Activated CD8-positive, alpha-beta memory T cell treated with anti-CD3 and anti-CD28 coated beads, Interleukin-2, amount 10 ng/mL, durations not matched to agents 7 days and 5 days (primary cell): ENCODE data around the gene CCDC9B. TPM values are rescaled to one million over a fixed set of nuclear protein-coding genes. Genes with fewer than 3 reads are reported as not detected.

Experiments
- ATAC-seq: fragments of 150-1000 bp; cut with Tn5 transposase; one replicate; pipeline ENCODE4 v1.10.0; 2021; ENCODE audit warnings: moderate library complexity
- CTCF ChIA-PET: fragments of 350-600 bp; sonication (Branson Sonifier 250); formaldehyde crosslinking; loops from one replicate; lab custom pipeline; 2021; ENCODE audit warnings: antibody characterized with exemption; lab: Charles Lee
- DNase-seq: peaks from one replicate; pipeline ENCODE4 v3.0.0-alpha.2; 2020
- H3K27ac Mint-ChIP-seq: one replicate; pipeline ENCODE4 v1.8.0; 2021; ENCODE audit warnings: mild to moderate bottlenecking, mixed read lengths
- H3K27me3 Mint-ChIP-seq: one replicate; pipeline ENCODE4 v1.8.0; 2021; ENCODE audit warnings: mixed read lengths
- H3K36me3 Mint-ChIP-seq: one replicate; pipeline ENCODE4 v1.8.0; 2021; ENCODE audit warnings: mild to moderate bottlenecking, mixed read lengths
- H3K4me1 Mint-ChIP-seq: one replicate; pipeline ENCODE4 v1.8.0; 2021; ENCODE audit warnings: mixed read lengths
- H3K4me3 Mint-ChIP-seq: one replicate; pipeline ENCODE4 v1.8.0; 2021; ENCODE audit warnings: mild to moderate bottlenecking, moderate library complexity, mixed read lengths
- H3K9me3 Mint-ChIP-seq: one replicate; pipeline ENCODE4 v1.8.0; 2022; ENCODE audit warnings: low read depth, mixed read lengths
- total RNA-seq, 2 experiments: library from RNA; stranded (reverse); gene quantifications; one replicate each; pipeline ENCODE4 v1.2.3, GENCODE V29; 2021

The CCDC9B gene
- total RNA-seq, 2 experiments from 2014 or later: 0.45 to 1.5 TPM

DNA sequence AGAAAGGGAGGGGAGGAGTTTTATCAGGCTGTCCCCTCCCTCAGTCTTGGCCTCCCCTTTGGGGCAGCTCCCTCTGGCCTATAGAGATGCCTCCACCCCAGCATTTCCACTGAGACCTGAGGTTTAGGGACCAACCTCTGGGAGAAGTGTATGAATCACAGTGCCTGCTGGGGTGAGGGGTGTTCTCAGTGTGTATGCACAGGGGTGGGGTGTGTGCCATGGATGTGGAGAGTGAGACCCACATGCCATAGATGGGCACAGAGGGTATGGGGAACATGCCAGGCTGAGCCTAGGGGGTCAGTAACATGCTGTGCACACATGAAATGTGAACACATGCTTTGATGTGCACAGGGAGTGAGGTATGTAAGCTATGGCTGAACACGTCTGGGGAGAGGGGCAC is 45.4 kb downstream of the CCDC9B start:
- Mint-ChIP-seq H3K9me3 (no peaks in the 10 kb centered on the region), H3K4me1 (no peaks in the 10 kb centered on the region), H3K27ac (no peak overlapping the region), H3K27me3 (no peaks in the 10 kb centered on the region), H3K4me3 (no peak overlapping the region), H3K36me3 (peaks cover 18% of the 10 kb centered on the region)
- CTCF ChIA-PET: interaction anchor here (1.1 to 3.0 kb wide), 5 partner anchors 12 to 27 kb away, joined by 3 to 18 read pairs (median 4); partner anchors contain the start of genes ANKRD63 and PLCB2
- DNase-seq (no peak), ATAC-seq (no peak)

DNA sequence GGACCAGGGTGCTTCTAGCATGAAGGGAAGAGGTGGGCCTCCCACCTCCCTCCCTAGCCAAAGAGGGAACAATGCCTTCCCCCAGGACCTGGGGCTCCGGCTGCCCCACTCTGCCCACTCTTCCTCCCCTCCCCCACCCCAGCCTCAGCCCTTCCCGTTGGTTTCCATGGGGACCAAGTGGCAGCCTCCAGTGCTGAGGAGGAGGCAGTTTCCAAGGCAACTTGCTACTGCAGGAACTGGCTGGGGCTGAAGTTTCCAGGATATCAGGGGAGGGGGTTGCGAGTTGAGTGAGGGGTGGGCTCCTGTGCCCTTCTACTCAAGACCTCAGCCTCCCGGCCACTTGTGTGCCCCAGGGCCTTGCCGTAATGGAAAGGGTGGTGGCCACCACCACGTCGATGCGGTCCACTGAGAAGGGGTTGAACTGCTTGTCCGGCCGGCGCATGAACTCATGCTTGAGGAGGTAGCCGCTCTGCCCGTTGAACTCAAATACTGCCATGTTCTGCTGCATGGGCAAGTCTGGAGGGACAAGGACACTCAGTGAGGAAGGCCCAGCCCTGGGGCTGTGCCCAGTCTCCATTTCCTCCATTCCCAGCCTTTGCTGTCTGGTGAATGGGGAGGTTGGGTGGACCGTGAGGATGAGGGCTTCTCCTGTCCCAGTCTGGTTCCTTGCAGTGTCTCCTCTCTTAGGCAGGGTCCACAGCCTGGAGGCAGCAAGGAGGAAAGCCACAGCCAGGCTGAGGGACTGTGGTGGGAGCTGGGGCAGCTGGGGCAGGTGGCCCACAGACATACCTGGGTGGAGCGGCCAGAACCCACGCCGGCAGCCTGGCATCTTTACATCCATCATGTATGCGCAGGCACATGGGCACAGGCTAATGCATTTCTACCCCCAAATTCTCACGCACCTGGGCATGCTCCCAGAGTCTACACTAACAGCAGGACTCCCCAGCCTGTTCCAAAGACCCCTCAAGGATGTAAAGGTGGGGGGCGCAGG is 46.5 kb downstream of the CCDC9B start:
- Mint-ChIP-seq H3K36me3 (peaks cover 9% of the 10 kb centered on the region), H3K4me1 (no peaks in the 10 kb centered on the region), H3K27ac (no peak overlapping the region), H3K27me3 (no peaks in the 10 kb centered on the region), H3K4me3 (no peak overlapping the region), H3K9me3 (no peaks in the 10 kb centered on the region)
- DNase-seq (no peak), ATAC-seq (no peak)
- CTCF ChIA-PET: interaction anchor here (0.7 to 3.2 kb wide), 6 partner anchors 11 to 50 kb away, joined by 3 to 23 read pairs (median 6); partner anchors contain the start of genes ANKRD63 and PLCB2

GRCh38 chr15:40293006-40293405 is 47.7 kb downstream of the CCDC9B start:
- no peaks in the 10 kb centered on the region for H3K4me1 Mint-ChIP-seq
- ATAC-seq: no peak
- DNase-seq: no peak
- H3K27me3 Mint-ChIP-seq: no peaks in the 10 kb centered on the region
- CTCF ChIA-PET: interaction anchor here (0.7 to 3.2 kb wide), 5 partner anchors 10 to 51 kb away, joined by 3 to 23 read pairs (median 3); partner anchors contain the start of genes ANKRD63 and PLCB2
- peaks cover 2% of the 10 kb centered on the region for H3K36me3 Mint-ChIP-seq
- H3K4me3 Mint-ChIP-seq: no peak overlapping the region
- H3K27ac Mint-ChIP-seq: peak overlapping the region; percentile 6
- H3K9me3 Mint-ChIP-seq: no peaks in the 10 kb centered on the region

DNA sequence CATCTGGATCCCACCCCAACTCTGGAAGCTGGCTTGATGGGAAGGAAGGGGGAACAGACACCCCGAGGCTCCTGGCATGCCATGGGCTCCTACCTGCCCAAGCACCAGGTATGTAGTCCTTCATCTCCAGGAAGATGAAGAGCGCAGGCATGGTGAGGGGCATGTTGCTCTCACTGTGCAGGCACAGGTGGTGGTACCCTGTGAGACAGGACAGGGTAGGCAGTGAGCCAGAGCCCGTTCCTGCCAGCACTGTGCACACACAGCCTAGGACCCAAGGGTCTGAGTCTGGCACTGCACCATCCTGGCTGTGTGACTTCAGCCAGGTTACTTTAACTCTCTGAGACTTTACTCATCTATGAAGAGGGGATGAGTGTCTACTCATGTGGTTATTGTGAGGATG is 48.5 kb downstream of the CCDC9B start:
- CTCF ChIA-PET: interaction anchor here (0.5 to 3.2 kb wide), 3 partner anchors 12 to 148 kb away, joined by 3 to 23 read pairs (median 3); partner anchors contain the start of gene PLCB2
- no peak for ATAC-seq
- no peak overlapping the region for H3K27ac Mint-ChIP-seq
- H3K4me1 Mint-ChIP-seq: no peaks in the 10 kb centered on the region
- DNase-seq: no peak
- no peaks in the 10 kb centered on the region for H3K9me3 Mint-ChIP-seq
- H3K4me3 Mint-ChIP-seq: no peak overlapping the region
- no peaks in the 10 kb centered on the region for H3K36me3 Mint-ChIP-seq
- H3K27me3 Mint-ChIP-seq: no peaks in the 10 kb centered on the region

- Mint-ChIP-seq H3K4me1 (no peaks in the 10 kb centered on the region), H3K36me3 (no peaks in the 10 kb centered on the region), H3K27me3 (no peaks in the 10 kb centered on the region), H3K27ac (no peak overlapping the region), H3K9me3 (no peaks in the 10 kb centered on the region), H3K4me3 (no peak overlapping the region)
- CTCF ChIA-PET: interaction anchor here (1.7 to 3.2 kb wide), 2 partner anchors 17 to 18 kb away, joined by 12 to 23 read pairs; partner anchors contain the start of gene PLCB2
- no peak for DNase-seq
- no peak for ATAC-seq
Observed at GRCh38 chr15:40290918-40291574, 49.7 kb downstream of the CCDC9B start.

GRCh38 chr15:40290545-40290917 is 50.2 kb downstream of the CCDC9B start:
- no peaks in the 10 kb centered on the region for H3K36me3 Mint-ChIP-seq

GRCh38 chr15:40289140-40289775 is 51.5 kb downstream of the CCDC9B start:
- ATAC-seq (no peak), DNase-seq (no peak)
- no peaks in the 10 kb centered on the region for H3K36me3 Mint-ChIP-seq
- H3K4me1 Mint-ChIP-seq: no peaks in the 10 kb centered on the region
- H3K27me3 Mint-ChIP-seq: peaks cover 2% of the 10 kb centered on the region
- H3K27ac Mint-ChIP-seq: no peak overlapping the region
- CTCF ChIA-PET: interaction anchor here (0.8 to 9.2 kb wide), 7 partner anchors 10 to 168 kb away, joined by 3 to 101 read pairs (median 8); partner anchors contain the start of genes INAFM2 and PLCB2
- H3K4me3 Mint-ChIP-seq: no peak overlapping the region
- no peaks in the 10 kb centered on the region for H3K9me3 Mint-ChIP-seq

More at GRCh38 chr15:40290545-40290917, 50.2 kb downstream of the CCDC9B start:
- Mint-ChIP-seq H3K27ac (no peak overlapping the region), H3K27me3 (no peaks in the 10 kb centered on the region), H3K4me1 (no peaks in the 10 kb centered on the region), H3K9me3 (no peaks in the 10 kb centered on the region), H3K4me3 (no peak overlapping the region)
- DNase-seq (no peak), ATAC-seq (no peak)
- CTCF ChIA-PET: interaction anchor here (1.7 to 9.2 kb wide), 3 partner anchors 12 to 19 kb away, joined by 12 to 101 read pairs (median 13); partner anchors contain the start of gene PLCB2

DNA sequence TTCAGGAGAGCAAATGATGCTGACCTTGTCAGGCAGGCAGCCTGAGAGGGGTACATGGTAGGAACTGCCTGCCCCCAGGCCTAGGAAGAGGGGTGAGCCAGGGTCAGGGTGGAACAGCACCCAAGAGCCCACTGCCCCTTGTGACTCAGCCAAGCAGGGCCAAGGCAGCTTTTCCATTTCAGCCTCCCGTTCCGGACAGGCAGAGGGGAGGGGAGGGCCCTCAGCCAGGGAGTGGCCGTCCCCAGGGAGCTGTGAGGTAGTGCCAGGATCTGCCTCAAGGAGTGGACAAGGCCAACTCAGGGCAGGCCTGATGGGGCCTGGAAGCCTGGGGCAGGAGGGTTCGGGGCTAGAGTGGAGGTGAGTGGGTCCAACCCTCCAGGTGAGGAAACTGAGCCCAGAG is 52.8 kb downstream of the CCDC9B start:
- DNase-seq (no peak), ATAC-seq (no peak)
- H3K27ac Mint-ChIP-seq: no peak overlapping the region
- CTCF ChIA-PET: interaction anchor here (1.3 to 9.2 kb wide), 4 partner anchors 9 to 35 kb away, joined by 4 to 101 read pairs (median 10); partner anchors contain the start of genes INAFM2 and PLCB2
- no peaks in the 10 kb centered on the region for H3K9me3 Mint-ChIP-seq
- H3K4me3 Mint-ChIP-seq: no peak overlapping the region
- no peaks in the 10 kb centered on the region for H3K4me1 Mint-ChIP-seq
- H3K36me3 Mint-ChIP-seq: no peaks in the 10 kb centered on the region
- peaks cover 12% of the 10 kb centered on the region for H3K27me3 Mint-ChIP-seq

- DNase-seq: no peak
- CTCF ChIA-PET: interaction anchor here (1.3 to 9.2 kb wide), 3 partner anchors 8 to 22 kb away, joined by 5 to 101 read pairs (median 16); partner anchors contain the start of gene PLCB2
- Mint-ChIP-seq H3K4me3 (no peak overlapping the region), H3K27ac (no peak overlapping the region), H3K36me3 (no peaks in the 10 kb centered on the region), H3K9me3 (no peaks in the 10 kb centered on the region), H3K27me3 (peaks cover 12% of the 10 kb centered on the region), H3K4me1 (no peaks in the 10 kb centered on the region)
- ATAC-seq: no peak
Observed at GRCh38 chr15:40287505-40287904, 53.2 kb downstream of the CCDC9B start.

DNA sequence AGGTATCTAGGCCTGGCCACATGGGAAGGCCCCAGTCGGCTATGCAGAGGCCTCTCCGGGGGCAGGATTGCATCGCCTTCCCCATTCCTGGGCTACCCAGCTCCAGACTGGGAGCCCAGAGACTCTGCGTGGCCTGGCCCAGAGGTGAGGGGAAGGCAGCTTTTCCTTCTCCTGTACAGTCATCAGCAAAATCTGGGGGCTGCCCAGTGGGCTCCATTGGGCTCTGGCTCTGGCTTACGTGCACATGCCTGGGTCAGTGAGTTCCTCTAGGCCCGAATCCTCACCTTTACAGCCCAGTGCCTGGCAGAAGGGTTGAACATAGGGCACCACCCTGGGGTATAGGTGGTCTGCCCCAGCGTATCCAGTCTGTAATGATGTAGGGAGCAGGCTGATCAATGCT is 53.9 kb downstream of the CCDC9B start:
- no peaks in the 10 kb centered on the region for H3K4me1 Mint-ChIP-seq
- H3K27me3 Mint-ChIP-seq: peaks cover 12% of the 10 kb centered on the region
- CTCF ChIA-PET: interaction anchor here (1.3 to 9.2 kb wide), 3 partner anchors 7 to 23 kb away, joined by 5 to 101 read pairs (median 16); partner anchors contain the start of gene PLCB2
- no peaks in the 10 kb centered on the region for H3K36me3 Mint-ChIP-seq
- DNase-seq (no peak), ATAC-seq (no peak)
- no peak overlapping the region for H3K4me3 Mint-ChIP-seq
- no peaks in the 10 kb centered on the region for H3K9me3 Mint-ChIP-seq
- no peak overlapping the region for H3K27ac Mint-ChIP-seq

DNA sequence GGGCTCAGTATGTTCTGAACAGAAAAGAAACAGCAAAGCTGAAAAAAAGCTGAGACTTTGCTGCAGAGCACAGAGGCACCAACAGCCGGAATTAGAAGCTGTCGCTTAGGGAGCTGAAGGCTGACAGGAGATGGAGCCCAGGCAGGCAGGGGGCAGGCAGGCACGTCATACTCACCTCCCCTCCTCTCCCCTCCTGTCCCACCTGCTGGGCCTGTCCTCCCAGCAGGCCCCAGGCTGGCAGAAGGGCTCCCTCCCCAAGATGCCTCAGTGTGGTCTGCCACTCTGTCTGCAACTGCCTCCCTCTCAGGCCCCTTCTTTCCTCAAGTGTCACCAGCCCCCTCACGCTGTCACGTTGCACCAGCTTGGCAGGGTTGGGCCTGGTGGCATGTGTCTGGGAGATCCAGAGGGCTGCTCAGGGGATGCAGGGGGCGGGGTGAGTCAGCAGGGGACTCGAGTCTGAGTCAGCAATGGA is 54.6 kb downstream of the CCDC9B start:
- DNase-seq (no peak), ATAC-seq (no peak)
- peaks cover 1% of the 10 kb centered on the region for H3K4me1 Mint-ChIP-seq
- no peak overlapping the region for H3K4me3 Mint-ChIP-seq
- no peak overlapping the region for H3K27ac Mint-ChIP-seq
- no peaks in the 10 kb centered on the region for H3K9me3 Mint-ChIP-seq
- no peaks in the 10 kb centered on the region for H3K36me3 Mint-ChIP-seq
- CTCF ChIA-PET: interaction anchor here (1.4 to 9.2 kb wide), 5 partner anchors 12 to 140 kb away, joined by 3 to 101 read pairs (median 32); partner anchors contain the start of gene PLCB2
- peaks cover 16% of the 10 kb centered on the region for H3K27me3 Mint-ChIP-seq

DNA sequence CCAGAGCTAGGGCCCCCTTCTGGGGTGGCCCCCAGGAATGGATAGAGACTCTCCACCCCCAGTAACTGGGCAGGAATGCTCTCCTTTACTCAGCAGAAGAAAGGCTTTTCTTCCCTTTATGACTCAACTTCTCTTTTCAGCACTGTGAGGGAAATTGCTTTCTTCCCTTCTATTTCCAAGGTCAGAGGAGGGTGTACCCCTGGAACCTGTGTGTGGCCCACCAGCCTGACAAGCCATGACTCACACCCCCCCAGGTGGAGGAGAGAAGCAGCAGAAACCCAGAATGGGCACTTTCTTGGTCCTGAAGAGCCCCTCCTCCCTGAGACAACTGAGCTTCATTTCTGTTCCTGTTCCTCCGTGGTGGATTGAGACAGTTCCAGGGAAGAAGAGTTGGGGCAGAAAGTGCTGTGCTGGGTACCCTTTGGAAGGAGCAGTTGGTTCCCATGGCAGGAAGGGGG is 55.2 kb downstream of the CCDC9B start:
- CTCF ChIA-PET: interaction anchor here (1.4 to 9.2 kb wide), 5 partner anchors 11 to 140 kb away, joined by 3 to 101 read pairs (median 32); partner anchors contain the start of gene PLCB2
- DNase-seq (no peak), ATAC-seq (no peak)
- Mint-ChIP-seq H3K27me3 (peaks cover 21% of the 10 kb centered on the region), H3K4me1 (peaks cover 2% of the 10 kb centered on the region), H3K9me3 (no peaks in the 10 kb centered on the region), H3K4me3 (no peak overlapping the region), H3K27ac (no peak overlapping the region), H3K36me3 (no peaks in the 10 kb centered on the region)
